AG10803 (cell line): ENCODE data around the gene CHAF1A.

Experiments used
- DNase-seq: peaks from one replicate; pipeline ENCODE4 v3.0.0; 2010; ENCODE audit warnings: low read depth
- H3K4me3 ChIP-seq: 2 replicates; pipeline ENCODE4 v1.5.1; 2011; ENCODE audit warnings: mild to moderate bottlenecking, low read length, control low read depth
- CTCF ChIP-seq: conservative IDR thresholded peaks from 2 replicates; pipeline ENCODE4 v1.5.1; 2011; ENCODE audit warnings: mild to moderate bottlenecking, low read length, control low read depth, inconsistent platforms

CHAF1A gene

GRCh38 chr19:4401769-4402170 is 670 bp upstream of the CHAF1A start:
- TF ChIP-seq CTCF: no peak
- peak overlapping the region; percentile 56 for H3K4me3 ChIP-seq
- DNase-seq: no peak

- no peak for DNase-seq
- no peak for TF ChIP-seq CTCF
- H3K4me3 ChIP-seq: peak overlapping the region; percentile 83
These were observed 743 bp downstream of the CHAF1A start for GRCh38 chr19:4403005-4403761.

- H3K4me3 ChIP-seq: no peak overlapping the region
- no peak for DNase-seq
- TF ChIP-seq CTCF: no peak
These were observed 3.5 kb downstream of the CHAF1A start for GRCh38 chr19:4405977-4406376.

- TF ChIP-seq CTCF: no peak
- no peak for DNase-seq
- no peak overlapping the region for H3K4me3 ChIP-seq
These were observed 4.2 kb downstream of the CHAF1A start for GRCh38 chr19:4406626-4407025.

GRCh38 chr19:4409123-4409933 is 6.9 kb downstream of the CHAF1A start:
- TF ChIP-seq CTCF: no peak
- DNase-seq: no peak
- H3K4me3 ChIP-seq: no peak overlapping the region

GRCh38 chr19:4413588-4413987 is 11.1 kb downstream of the CHAF1A start:
- DNase-seq: no peak
- TF ChIP-seq CTCF: no peak
- H3K4me3 ChIP-seq: no peak overlapping the region
